GM21515 (cell line): Measurements from ENCODE around the gene HTR7.

ENCODE experiments used
- ATAC-seq: cut with Tn5 transposase; IDR thresholded peaks from one replicate; pipeline ENCODE4 v1.9.1; 2021; ENCODE audit not compliant: unreplicated experiment

The HTR7 gene

GRCh38 chr10:90743291-90743690 is 114.5 kb downstream of the HTR7 start:
- ATAC-seq: no peak

- no peak for ATAC-seq
Measured at GRCh38 chr10:90741926-90742565, 115.8 kb downstream of the HTR7 start.

GRCh38 chr10:90740265-90740664 is 117.6 kb downstream of the HTR7 start:
- ATAC-seq: no peak

- ATAC-seq: no peak
Measured at GRCh38 chr10:90738885-90739284, 119.0 kb downstream of the HTR7 start.

- no peak for ATAC-seq
Measured at GRCh38 chr10:90734415-90734814, 123.4 kb downstream of the HTR7 start.

- ATAC-seq: no peak
Measured at GRCh38 chr10:90732581-90732980, 125.3 kb downstream of the HTR7 start.

GRCh38 chr10:90723416-90724068 is 134.3 kb downstream of the HTR7 start:
- ATAC-seq: no peak

- ATAC-seq: no peak
Measured at GRCh38 chr10:90722832-90723231, 135.0 kb downstream of the HTR7 start.

GRCh38 chr10:90718182-90718581 is 139.7 kb downstream of the HTR7 start:
- no peak for ATAC-seq

- ATAC-seq: no peak
Measured at GRCh38 chr10:90712529-90712928, 145.3 kb downstream of the HTR7 start.

GRCh38 chr10:90709727-90710126 is 148.1 kb downstream of the HTR7 start:
- no peak for ATAC-seq

GRCh38 chr10:90707657-90708056 is 150.2 kb downstream of the HTR7 start:
- no peak for ATAC-seq

GRCh38 chr10:90701428-90701827 is 156.4 kb downstream of the HTR7 start:
- ATAC-seq: no peak

- ATAC-seq: no peak
Measured at GRCh38 chr10:90695915-90696676, 161.7 kb downstream of the HTR7 start.
